Endodermal cell (in vitro differentiated cells): ENCODE results near the gene HPD. TPM values are rescaled to one million over a fixed set of nuclear protein-coding genes. Genes with fewer than 3 reads are reported as not detected.
A peak's percentile ranks its signal among the peaks of the same experiment; 100 is the strongest.

ENCODE experiments used
- DNase-seq: peaks from one replicate; pipeline ENCODE4 v3.0.0-alpha.2; 2017
- H3K27ac ChIP-seq: 2 replicates; pipeline ENCODE4 v1.5.1; 2013; ENCODE audit warnings: mild to moderate bottlenecking, low read depth, low read length, moderate library complexity
- H3K27me3 ChIP-seq: 2 replicates; pipeline ENCODE4 v1.6.1; 2013; ENCODE audit warnings: mild to moderate bottlenecking, low read length, moderate library complexity; ENCODE audit not compliant: insufficient read depth, control insufficient read depth, poor library complexity, severe bottlenecking
- H3K36me3 ChIP-seq: 2 replicates; pipeline ENCODE4 v1.7.0; 2013; ENCODE audit warnings: mild to moderate bottlenecking, low read length, moderate library complexity; ENCODE audit not compliant: control insufficient read depth, insufficient read depth
- H3K4me1 ChIP-seq: one replicate; pipeline ENCODE4 v1.7.0; 2013; ENCODE audit warnings: low read length; ENCODE audit not compliant: control insufficient read depth, insufficient read depth
- H3K4me3 ChIP-seq: 2 replicates; pipeline ENCODE4 v1.5.1; 2013; ENCODE audit warnings: mild to moderate bottlenecking, low read length, moderate library complexity
- H3K9ac ChIP-seq: 2 replicates; pipeline ENCODE4 v1.6.1; 2013; ENCODE audit warnings: mild to moderate bottlenecking, low read length, moderate library complexity; ENCODE audit not compliant: poor library complexity, severe bottlenecking; ENCODE audit errors: extremely low read depth
- H3K9me3 ChIP-seq: 2 replicates; pipeline ENCODE4 v1.6.1; 2013; ENCODE audit warnings: mild to moderate bottlenecking, low read length, moderate library complexity; ENCODE audit not compliant: control insufficient read depth
- H3K27ac Mint-ChIP-seq: 2 replicates; pipeline ENCODE4 v1.8.0; 2020; ENCODE audit warnings: mixed read lengths
- H3K27me3 Mint-ChIP-seq: 2 replicates; pipeline ENCODE4 v1.8.0; 2021; ENCODE audit warnings: mild to moderate bottlenecking, mixed read lengths; ENCODE audit not compliant: insufficient read depth
- H3K36me3 Mint-ChIP-seq: 2 replicates; pipeline ENCODE4 v1.8.0; 2020; ENCODE audit warnings: low read depth, mixed read lengths
- H3K4me1 Mint-ChIP-seq: 2 replicates; pipeline ENCODE4 v1.8.0; 2020; ENCODE audit warnings: mixed read lengths
- H3K4me3 Mint-ChIP-seq: 2 replicates; pipeline ENCODE4 v1.8.0; 2020; ENCODE audit warnings: mild to moderate bottlenecking, moderate library complexity, mixed read lengths
- H3K9me3 Mint-ChIP-seq: 2 replicates; pipeline ENCODE4 v1.8.0; 2020; ENCODE audit warnings: mild to moderate bottlenecking, mixed read lengths
- CTCF ChIP-seq: fragments of 200-600 bp; sonication (generic); conservative IDR thresholded peaks from 2 replicates; pipeline ENCODE4 v1.5.0; 2021; ENCODE audit warnings: antibody characterized with exemption, mild to moderate bottlenecking
- WGBS, 2 experiments: methylation state at CpG; one replicate each; pipeline versions ENCODE4 v1.1.5 to v1.1.7; 2013; ENCODE audit warnings: missing lambda C conversion rate in 2 of 2, mixed read lengths in 1 of 2; ENCODE audit not compliant: insufficient coverage in 1 of 2, insufficient read length in 1 of 2; 5-methylcytosine and 5-hydroxymethylcytosine counted together
- total RNA-seq, 2 donors: library from RNA; stranded (reverse); fragmentation: NEBNext Ultra II Directional in 1 of 2; extraction: Animal tissue kit (Norgen Biotek cat#: 25700) in 1 of 2; gene quantifications; 2 replicates in 1 of 2; 3 replicates in 1 of 2; pipeline ENCODE4 v1.2.1, GENCODE V29; 2021

Gene HPD
- total RNA-seq, 2 donors from 2014 or later, result 0.55 to 0.71 TPM

- no peak for DNase-seq
- Histone ChIP-seq H3K36me3 (peaks cover 8% of the 10 kb centered on the region), H3K9me3 (no peaks in the 10 kb centered on the region), H3K27me3 (no peaks in the 10 kb centered on the region), H3K4me1 (peaks cover 9% of the 10 kb centered on the region), H3K27ac (peak overlapping the region; percentile 99), H3K4me3 (peak overlapping the region; percentile 84), H3K9ac (peak overlapping the region; percentile 96)
- 0 to 2% methylated on average over 9 to 17 of the region's 18 CpGs for WGBS, 2 experiments
- Mint-ChIP-seq H3K27ac (peak overlapping the region; percentile 99), H3K27me3 (no peaks in the 10 kb centered on the region), H3K9me3 (no peaks in the 10 kb centered on the region), H3K4me3 (peak overlapping the region; percentile 91), H3K36me3 (peaks cover 14% of the 10 kb centered on the region), H3K4me1 (peaks cover 32% of the 10 kb centered on the region)
- no peak for TF ChIP-seq CTCF
Measured at GRCh38 chr12:121801595-121802484, 56.8 kb downstream of the HPD start.

- peak overlapping the region; percentile 99 for H3K27ac ChIP-seq
Measured at GRCh38 chr12:121800694-121801594, 57.7 kb downstream of the HPD start.

More at GRCh38 chr12:121800694-121801594, 57.7 kb downstream of the HPD start:
- H3K4me3 Mint-ChIP-seq, result peak overlapping the region; percentile 91
- peak overlapping the region; percentile 96 for H3K9ac ChIP-seq
- peaks cover 12% of the 10 kb centered on the region for H3K4me1 ChIP-seq
- no peaks in the 10 kb centered on the region for H3K9me3 ChIP-seq
- H3K27ac Mint-ChIP-seq, result peak overlapping the region; percentile 99
- no peaks in the 10 kb centered on the region for H3K27me3 ChIP-seq
- H3K27me3 Mint-ChIP-seq, result no peaks in the 10 kb centered on the region
- peak overlapping the region; percentile 84 for H3K4me3 ChIP-seq
- H3K9me3 Mint-ChIP-seq, result no peaks in the 10 kb centered on the region
- peaks cover 15% of the 10 kb centered on the region for H3K36me3 ChIP-seq
- peaks cover 16% of the 10 kb centered on the region for H3K36me3 Mint-ChIP-seq
- H3K4me1 Mint-ChIP-seq, result peaks cover 24% of the 10 kb centered on the region
- TF ChIP-seq CTCF, result no peak
- 0 to 1% methylated on average over 44 to 86 of the region's 86 CpGs for WGBS, 2 experiments
- peak; percentile 89 for DNase-seq
